SU-DHL-6 (cell line): Measurements from ENCODE around the gene TTF1.
A peak's percentile ranks its signal among the peaks of the same experiment; 100 is the strongest.

Experiments
- H2AFZ ChIP-seq: fragments of 200-600 bp; sonication (generic); 2 replicates; pipeline ENCODE4 v1.6.1; 2014; ENCODE audit warnings: low read depth, mild to moderate bottlenecking, moderate library complexity, mixed read lengths, antibody characterized with exemption, low read length; ENCODE audit not compliant: severe bottlenecking
- H3F3A ChIP-seq: fragments of 200-600 bp; shearing (Covaris generic); 2 replicates; pipeline ENCODE4 v1.6.0; 2016; ENCODE audit warnings: antibody characterized with exemption, mild to moderate bottlenecking; ENCODE audit not compliant: insufficient read depth
- H3K27ac ChIP-seq: fragments of 200-600 bp; sonication (generic); 2 replicates; pipeline ENCODE4 v1.5.1; 2016; ENCODE audit warnings: low read depth, mild to moderate bottlenecking, low read length, moderate library complexity, mixed read lengths
- H3K27me3 ChIP-seq: fragments of 200-600 bp; sonication (generic), shearing (Covaris generic); 2 replicates; pipeline ENCODE4 v1.6.0; 2014; ENCODE audit warnings: mild to moderate bottlenecking, low read length
- H3K36me3 ChIP-seq: fragments of 200-600 bp; sonication (generic); 2 replicates; pipeline ENCODE4 v1.6.1; 2014; ENCODE audit warnings: mild to moderate bottlenecking, low read length, mixed read lengths
- H3K4me2 ChIP-seq: fragments of 300-600, 200-600 bp; shearing (Covaris generic), sonication (generic); 2 replicates; pipeline ENCODE4 v1.6.0; 2014; ENCODE audit warnings: low read length, low read depth, mild to moderate bottlenecking; ENCODE audit not compliant: poor library complexity, severe bottlenecking
- H3K4me3 ChIP-seq: fragments of 200-600 bp; sonication (generic); 2 replicates; pipeline ENCODE4 v1.5.1; 2014; ENCODE audit warnings: antibody characterized with exemption, low read length, mild to moderate bottlenecking, mixed read lengths; ENCODE audit not compliant: insufficient read depth, poor library complexity, severe bottlenecking
- H3K79me2 ChIP-seq: fragments of 200-600 bp; sonication (generic); 2 replicates; pipeline ENCODE4 v1.6.1; 2014; ENCODE audit warnings: mild to moderate bottlenecking, low read length, moderate library complexity; ENCODE audit not compliant: insufficient read depth
- H3K9ac ChIP-seq: fragments of 200-600 bp; sonication (generic); 2 replicates; pipeline ENCODE4 v1.7.0; 2014; ENCODE audit warnings: mild to moderate bottlenecking, low read length
- H3K9me2 ChIP-seq: fragments of 200-600 bp; sonication (generic); replicated peaks from 2 replicates; pipeline ENCODE4 v1.6.1; 2014; ENCODE audit warnings: low read length; ENCODE audit not compliant: insufficient read depth
- H3K9me3 ChIP-seq: fragments of 200-600 bp; sonication (generic); 2 replicates; pipeline ENCODE4 v1.6.1; 2014; ENCODE audit warnings: low read length, mixed read lengths; ENCODE audit not compliant: insufficient read depth
- H4K20me1 ChIP-seq: fragments of 200-600 bp; sonication (generic); 2 replicates; pipeline ENCODE4 v1.6.1; 2014; ENCODE audit warnings: low read depth, mild to moderate bottlenecking, antibody characterized with exemption, low read length, moderate library complexity, mixed read lengths
- EZH2phosphoT487 ChIP-seq: fragments of 200-600 bp; sonication (generic), shearing (Covaris generic); conservative IDR thresholded peaks from 2 replicates; pipeline ENCODE4 v1.6.1; 2018; ENCODE audit warnings: mild to moderate bottlenecking, antibody characterized with exemption, low read length, moderate library complexity, mixed read lengths
- TF ChIP-seq, protein P1 (sequence below): fragments of 200-600 bp; sonication (generic); IDR thresholded peaks from one replicate; pipeline ENCODE4 v1.5.1; 2017; ENCODE audit warnings: antibody characterized with exemption, mild to moderate bottlenecking, low read length, moderate library complexity; ENCODE audit not compliant: insufficient read depth, poor library complexity, severe bottlenecking

Gene TTF1

DNA sequence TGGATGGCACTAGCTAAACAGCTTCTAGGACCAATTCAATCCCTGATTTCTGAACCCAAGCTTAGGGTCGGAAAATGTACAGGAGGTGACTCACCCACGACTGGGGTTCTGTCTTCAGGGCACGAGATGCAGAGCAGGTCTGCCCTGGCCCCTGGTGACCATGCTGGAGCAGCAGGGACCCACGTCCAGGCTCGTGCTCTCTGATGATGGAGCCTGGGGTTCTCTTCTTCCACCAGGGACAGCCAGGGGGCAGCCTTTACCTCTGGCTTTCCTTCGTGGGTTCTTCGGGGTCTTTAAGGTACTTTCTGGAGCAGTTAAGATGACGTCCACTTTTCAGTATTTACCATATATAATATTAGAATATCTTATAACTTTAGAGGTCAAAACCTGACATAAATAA is 5.4 kb upstream of the TTF1 start:
- Histone ChIP-seq H2AFZ (no peak overlapping the region), H3K4me3 (no peak overlapping the region), H3K9ac (no peak overlapping the region)

GRCh38 chr9:132411091-132411508 is 4.5 kb upstream of the TTF1 start:
- Histone ChIP-seq H3F3A (no peaks in the 10 kb centered on the region; the same call in none of the 2 replicates), H3K4me3 (no peak overlapping the region), H3K79me2 (peaks cover 5% of the 10 kb centered on the region), H2AFZ (no peak overlapping the region), H3K36me3 (no peaks in the 10 kb centered on the region), H4K20me1 (no peaks in the 10 kb centered on the region), H3K27ac (no peak overlapping the region), H3K9ac (no peak overlapping the region), H3K27me3 (no peaks in the 10 kb centered on the region), H3K9me2 (no peaks in the 10 kb centered on the region), H3K4me2 (peak overlapping the region; percentile 11), H3K9me3 (no peaks in the 10 kb centered on the region)
- TF ChIP-seq, protein P1, sequence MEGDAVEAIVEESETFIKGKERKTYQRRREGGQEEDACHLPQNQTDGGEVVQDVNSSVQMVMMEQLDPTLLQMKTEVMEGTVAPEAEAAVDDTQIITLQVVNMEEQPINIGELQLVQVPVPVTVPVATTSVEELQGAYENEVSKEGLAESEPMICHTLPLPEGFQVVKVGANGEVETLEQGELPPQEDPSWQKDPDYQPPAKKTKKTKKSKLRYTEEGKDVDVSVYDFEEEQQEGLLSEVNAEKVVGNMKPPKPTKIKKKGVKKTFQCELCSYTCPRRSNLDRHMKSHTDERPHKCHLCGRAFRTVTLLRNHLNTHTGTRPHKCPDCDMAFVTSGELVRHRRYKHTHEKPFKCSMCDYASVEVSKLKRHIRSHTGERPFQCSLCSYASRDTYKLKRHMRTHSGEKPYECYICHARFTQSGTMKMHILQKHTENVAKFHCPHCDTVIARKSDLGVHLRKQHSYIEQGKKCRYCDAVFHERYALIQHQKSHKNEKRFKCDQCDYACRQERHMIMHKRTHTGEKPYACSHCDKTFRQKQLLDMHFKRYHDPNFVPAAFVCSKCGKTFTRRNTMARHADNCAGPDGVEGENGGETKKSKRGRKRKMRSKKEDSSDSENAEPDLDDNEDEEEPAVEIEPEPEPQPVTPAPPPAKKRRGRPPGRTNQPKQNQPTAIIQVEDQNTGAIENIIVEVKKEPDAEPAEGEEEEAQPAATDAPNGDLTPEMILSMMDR, result peak; percentile 75
- no peak for TF ChIP-seq EZH2phosphoT487

More for the DNA sequence above, 5.4 kb upstream of the TTF1 start:
- no peak overlapping the region for H3K4me2 ChIP-seq
- H3K79me2 ChIP-seq, result no peaks in the 10 kb centered on the region
- no peaks in the 10 kb centered on the region for H3K9me3 ChIP-seq
- no peaks in the 10 kb centered on the region for H3K36me3 ChIP-seq
- no peaks in the 10 kb centered on the region for H3K9me2 ChIP-seq
- H3F3A ChIP-seq, result no peaks in the 10 kb centered on the region; the same call in none of the 2 replicates
- H4K20me1 ChIP-seq, result no peaks in the 10 kb centered on the region
- H3K27ac ChIP-seq, result no peak overlapping the region
- H3K27me3 ChIP-seq, result no peaks in the 10 kb centered on the region
- TF ChIP-seq EZH2phosphoT487, result no peak
- TF ChIP-seq, protein P1, result peak; percentile 63

- H2AFZ ChIP-seq, result no peak overlapping the region
- no peak overlapping the region for H3K27ac ChIP-seq
- H3K79me2 ChIP-seq, result peaks cover 10% of the 10 kb centered on the region
- no peak for TF ChIP-seq EZH2phosphoT487
- TF ChIP-seq, protein P1, result no peak
- no peak overlapping the region for H3K4me3 ChIP-seq
- H3K27me3 ChIP-seq, result no peaks in the 10 kb centered on the region
- peak overlapping the region; percentile 39 for H3K4me2 ChIP-seq
- no peaks in the 10 kb centered on the region for H3K9me3 ChIP-seq
- no peak overlapping the region for H3K9ac ChIP-seq
- H4K20me1 ChIP-seq, result no peaks in the 10 kb centered on the region
- no peaks in the 10 kb centered on the region; the same call in none of the 2 replicates for H3F3A ChIP-seq
- H3K36me3 ChIP-seq, result no peaks in the 10 kb centered on the region
- H3K9me2 ChIP-seq, result no peaks in the 10 kb centered on the region
Observed at GRCh38 chr9:132410642-132411041, 4.0 kb upstream of the TTF1 start.
